ENCODE data around the gene CGB2. TPM values are rescaled to one million over a fixed set of nuclear protein-coding genes. Genes with fewer than 3 reads are reported as not detected.

CGB2 gene
- total and polyA plus RNA-seq, 9 of the 15 experiments (the other 6 are each of a cell fraction or from before 2014, with no cell fraction given) = 0.22 TPM; not detected in 8

DNA sequence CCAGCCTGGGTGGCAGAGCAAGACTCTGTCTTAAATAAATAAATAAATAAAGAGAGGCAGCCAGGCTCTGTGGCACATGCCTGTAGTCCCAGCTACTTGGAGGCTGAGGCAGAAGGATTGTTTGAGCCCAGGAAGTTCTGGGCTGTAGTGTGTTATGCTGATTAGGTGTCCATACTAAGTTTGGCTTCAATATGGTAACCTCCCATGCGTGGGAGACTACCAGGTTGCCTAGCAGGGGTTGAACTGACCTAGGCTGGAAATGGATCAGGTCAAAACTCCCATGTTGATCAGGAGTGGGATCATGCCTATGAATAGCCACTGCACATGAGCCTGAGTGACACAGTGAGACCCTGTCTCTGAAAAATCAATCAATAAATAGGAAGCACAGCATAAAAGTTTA, 49.6 kb downstream of the CGB2 start (continued):
- peak; percentile 33 for TF ChIP-seq PRDM10 (IDR thresholded peaks at IDR 0.05; ENCODE audit: partially characterized antibody)
- TF ChIP-seq ARID1B (IDR thresholded peaks at IDR 0.05) = peak; percentile 30; the same call in 1 of the 2 replicates
- no peak for TF ChIP-seq CC2D1A (IDR thresholded peaks at IDR 0.05)
- no peak for TF ChIP-seq ETV6 (IDR thresholded peaks at IDR 0.05; ENCODE audit: borderline replicate concordance in 1 of 2, low read depth in 2 of 2, low read length in 1 of 2)
- TF ChIP-seq ETV6 (CRISPR knock-in tag; IDR thresholded peaks at IDR 0.05; ENCODE audit: borderline replicate concordance) = no peak

Small RNAs within 50 kb of the gene (microRNA-seq; reads per million reads assigned to microRNA genes)
- not detected for gene MIR6798 (ENCODE audit: borderline microRNAs expressed)

Small RNAs within 50 kb of the gene (small RNA-seq; reads per million reads assigned to genes)
- gene MIR6798 (0.15 reads per million), gene RN7SL708P (not detected)

Other genes starting within 250 kb of the CGB2 start
Only the 7 nearest of the 25 such genes appear.
- 0.54 TPM in 1 of 2 replicates, not detected in the other for gene LHB, start 14.8 kb upstream of the CGB2 start, total RNA-seq (2014; rRNA removed)
- gene LHB, start 14.8 kb upstream of the CGB2 start, total RNA-seq (2014; rRNA removed; fragmentation: Illumina TruSeq; extraction: Trizol) = not detected in 2 replicates
- gene LHB, start 14.8 kb upstream of the CGB2 start, total RNA-seq (2015; rRNA removed; fragmentation: Illumina TruSeq; extraction: Trizol) = not detected in 2 replicates
- gene LHB, start 14.8 kb upstream of the CGB2 start, total RNA-seq (2021) = not detected in 2 replicates
- not detected in 2 replicates for gene LHB, start 14.8 kb upstream of the CGB2 start, polyA plus RNA-seq (2011; rRNA removed)
- not detected in 2 replicates for gene LHB, start 14.8 kb upstream of the CGB2 start, polyA plus RNA-seq (2014; fragmentation: Illumina TruSeq; extraction: Trizol)
- gene LHB, start 14.8 kb upstream of the CGB2 start, polyA plus RNA-seq (2014; fragmentation: Nextera tagmentation; extraction: Ambion mirVana) = not detected
- not detected in 2 replicates for gene LHB, start 14.8 kb upstream of the CGB2 start, polyA plus RNA-seq (2014; rRNA removed)
- not detected in 2 replicates for gene CGB3, start 7.6 kb upstream of the CGB2 start, total RNA-seq (2014; rRNA removed)
- gene CGB3, start 7.6 kb upstream of the CGB2 start, total RNA-seq (2014; rRNA removed; fragmentation: Illumina TruSeq; extraction: Trizol) = not detected in 2 replicates
- not detected in 2 replicates for gene CGB3, start 7.6 kb upstream of the CGB2 start, total RNA-seq (2015; rRNA removed; fragmentation: Illumina TruSeq; extraction: Trizol)
- gene CGB3, start 7.6 kb upstream of the CGB2 start, total RNA-seq (2021) = not detected in 2 replicates
- not detected in 2 replicates for gene CGB3, start 7.6 kb upstream of the CGB2 start, polyA plus RNA-seq (2011; rRNA removed)
- gene CGB3, start 7.6 kb upstream of the CGB2 start, polyA plus RNA-seq (2014; fragmentation: Illumina TruSeq; extraction: Trizol) = not detected in 2 replicates
- gene CGB3, start 7.6 kb upstream of the CGB2 start, polyA plus RNA-seq (2014; fragmentation: Nextera tagmentation; extraction: Ambion mirVana) = not detected
- gene CGB3, start 7.6 kb upstream of the CGB2 start, polyA plus RNA-seq (2014; rRNA removed) = not detected in 2 replicates
- gene CGB1, start 5.0 kb downstream of the CGB2 start, total RNA-seq (2014; rRNA removed) = not detected in 2 replicates
- gene CGB1, start 5.0 kb downstream of the CGB2 start, total RNA-seq (2014; rRNA removed; fragmentation: Illumina TruSeq; extraction: Trizol) = not detected in 2 replicates
- gene CGB1, start 5.0 kb downstream of the CGB2 start, total RNA-seq (2015; rRNA removed; fragmentation: Illumina TruSeq; extraction: Trizol) = not detected in 2 replicates
- gene CGB1, start 5.0 kb downstream of the CGB2 start, total RNA-seq (2021) = not detected in 2 replicates
- not detected in 2 replicates for gene CGB1, start 5.0 kb downstream of the CGB2 start, polyA plus RNA-seq (2011; rRNA removed)
- gene CGB1, start 5.0 kb downstream of the CGB2 start, polyA plus RNA-seq (2014; fragmentation: Illumina TruSeq; extraction: Trizol) = not detected in 2 replicates
- not detected for gene CGB1, start 5.0 kb downstream of the CGB2 start, polyA plus RNA-seq (2014; fragmentation: Nextera tagmentation; extraction: Ambion mirVana)
- not detected in 2 replicates for gene CGB1, start 5.0 kb downstream of the CGB2 start, polyA plus RNA-seq (2014; rRNA removed)
- gene CGB5, start 12.0 kb downstream of the CGB2 start, total RNA-seq (2014; rRNA removed) = not detected in 2 replicates
- not detected in 2 replicates for gene CGB5, start 12.0 kb downstream of the CGB2 start, total RNA-seq (2014; rRNA removed; fragmentation: Illumina TruSeq; extraction: Trizol)
- gene CGB5, start 12.0 kb downstream of the CGB2 start, total RNA-seq (2015; rRNA removed; fragmentation: Illumina TruSeq; extraction: Trizol) = not detected in 2 replicates
- not detected in 2 replicates for gene CGB5, start 12.0 kb downstream of the CGB2 start, total RNA-seq (2021)
- not detected in 2 replicates for gene CGB5, start 12.0 kb downstream of the CGB2 start, polyA plus RNA-seq (2011; rRNA removed)
- gene CGB5, start 12.0 kb downstream of the CGB2 start, polyA plus RNA-seq (2014; fragmentation: Illumina TruSeq; extraction: Trizol) = not detected in 2 replicates
- gene CGB5, start 12.0 kb downstream of the CGB2 start, polyA plus RNA-seq (2014; fragmentation: Nextera tagmentation; extraction: Ambion mirVana) = not detected
- gene CGB5, start 12.0 kb downstream of the CGB2 start, polyA plus RNA-seq (2014; rRNA removed) = not detected in 2 replicates
- gene CGB8, start 17.2 kb downstream of the CGB2 start, total RNA-seq (2014; rRNA removed) = not detected in 2 replicates
- gene CGB8, start 17.2 kb downstream of the CGB2 start, total RNA-seq (2014; rRNA removed; fragmentation: Illumina TruSeq; extraction: Trizol) = not detected in 2 replicates
- not detected in 2 replicates for gene CGB8, start 17.2 kb downstream of the CGB2 start, total RNA-seq (2015; rRNA removed; fragmentation: Illumina TruSeq; extraction: Trizol)
- not detected in 2 replicates for gene CGB8, start 17.2 kb downstream of the CGB2 start, total RNA-seq (2021)
- gene CGB8, start 17.2 kb downstream of the CGB2 start, polyA plus RNA-seq (2011; rRNA removed) = not detected in 2 replicates
- gene CGB8, start 17.2 kb downstream of the CGB2 start, polyA plus RNA-seq (2014; fragmentation: Illumina TruSeq; extraction: Trizol) = not detected in 2 replicates
- gene CGB8, start 17.2 kb downstream of the CGB2 start, polyA plus RNA-seq (2014; fragmentation: Nextera tagmentation; extraction: Ambion mirVana) = not detected
- gene CGB8, start 17.2 kb downstream of the CGB2 start, polyA plus RNA-seq (2014; rRNA removed) = not detected in 2 replicates
- not detected in 2 replicates for gene CGB7, start 25.9 kb downstream of the CGB2 start, total RNA-seq (2014; rRNA removed)
- not detected in 2 replicates for gene CGB7, start 25.9 kb downstream of the CGB2 start, total RNA-seq (2014; rRNA removed; fragmentation: Illumina TruSeq; extraction: Trizol)
- not detected in 2 replicates for gene CGB7, start 25.9 kb downstream of the CGB2 start, total RNA-seq (2015; rRNA removed; fragmentation: Illumina TruSeq; extraction: Trizol)
- not detected in 2 replicates for gene CGB7, start 25.9 kb downstream of the CGB2 start, total RNA-seq (2021)
- not detected in 2 replicates for gene CGB7, start 25.9 kb downstream of the CGB2 start, polyA plus RNA-seq (2011; rRNA removed)
- gene CGB7, start 25.9 kb downstream of the CGB2 start, polyA plus RNA-seq (2014; fragmentation: Illumina TruSeq; extraction: Trizol) = not detected in 2 replicates
- not detected for gene CGB7, start 25.9 kb downstream of the CGB2 start, polyA plus RNA-seq (2014; fragmentation: Nextera tagmentation; extraction: Ambion mirVana)
- not detected in 2 replicates for gene CGB7, start 25.9 kb downstream of the CGB2 start, polyA plus RNA-seq (2014; rRNA removed)
- gene NTF4, start 32.9 kb downstream of the CGB2 start, total RNA-seq (2014; rRNA removed) = not detected in 2 replicates
- not detected in 2 replicates for gene NTF4, start 32.9 kb downstream of the CGB2 start, total RNA-seq (2014; rRNA removed; fragmentation: Illumina TruSeq; extraction: Trizol)
- gene NTF4, start 32.9 kb downstream of the CGB2 start, total RNA-seq (2015; rRNA removed; fragmentation: Illumina TruSeq; extraction: Trizol) = not detected in 2 replicates
- gene NTF4, start 32.9 kb downstream of the CGB2 start, total RNA-seq (2021) = not detected in 2 replicates
- gene NTF4, start 32.9 kb downstream of the CGB2 start, polyA plus RNA-seq (2011; rRNA removed) = not detected in 2 replicates
- not detected in 2 replicates for gene NTF4, start 32.9 kb downstream of the CGB2 start, polyA plus RNA-seq (2014; fragmentation: Illumina TruSeq; extraction: Trizol)
- not detected for gene NTF4, start 32.9 kb downstream of the CGB2 start, polyA plus RNA-seq (2014; fragmentation: Nextera tagmentation; extraction: Ambion mirVana)
- not detected in 2 replicates for gene NTF4, start 32.9 kb downstream of the CGB2 start, polyA plus RNA-seq (2014; rRNA removed)

Measured in K562 (cell line).